ENCODE results near the gene ERG28. TPM values are rescaled to one million over a fixed set of nuclear protein-coding genes. Genes with fewer than 3 reads are reported as not detected.

ERG28 gene
- total and polyA plus RNA-seq, 2 donors (not counting 1 experiment from before 2014, with no cell fraction given) = 4.9 to 11.7 TPM

- no peak overlapping the region for H3K4me3 Mint-ChIP-seq
- Histone ChIP-seq H3K27me3 (replicated peaks in 1 of 4; ENCODE audit: control extremely low read depth in 1 of 4, control insufficient read depth in 3 of 4, insufficient read depth in 4 of 4, low read length in 3 of 4) (no peaks in the 10 kb centered on the region), H3K9ac (ENCODE audit: low read length) (no peak overlapping the region), H4K20me1 (ENCODE audit: control insufficient read depth, insufficient read depth, low read length, poor library complexity, severe bottlenecking) (no peaks in the 10 kb centered on the region), H3K36me3 (replicated peaks in 1 of 2; ENCODE audit: control extremely low read depth in 1 of 2, control insufficient read depth in 1 of 2, extremely low read depth in 1 of 2, insufficient read depth in 2 of 2, low read length in 1 of 2) (peaks cover 4 to 29% of the 10 kb centered on the region in 2 experiments), H3K4me3 (ENCODE audit: control extremely low read depth in 1 of 5, extremely low read depth in 1 of 5, insufficient read depth in 1 of 5, low read depth in 2 of 5, low read length in 4 of 5) (no peak overlapping the region), H3K79me2 (ENCODE audit: control insufficient read depth, insufficient read depth, low read length) (no peaks in the 10 kb centered on the region), H3K4me1 (ENCODE audit: control insufficient read depth in 2 of 2, insufficient read depth in 2 of 2, low read length in 2 of 2) (peaks cover 14 to 15% of the 10 kb centered on the region in 2 donors), H3K9me3 (ENCODE audit: control extremely low read depth in 1 of 3, control insufficient read depth in 2 of 3, insufficient read depth in 1 of 3, low read length in 2 of 3) (no peaks in the 10 kb centered on the region), H3K27ac (ENCODE audit: low read length in 2 of 2) (no peak overlapping the region), H3K4me2 (replicated peaks; ENCODE audit: low read depth, low read length, poor library complexity, severe bottlenecking) (no peak overlapping the region), H2AFZ (ENCODE audit: insufficient read depth, low read depth, low read length, poor library complexity, severe bottlenecking) (no peak overlapping the region)
- TF ChIP-seq EZH2 (IDR thresholded peaks at IDR 0.05; ENCODE audit: borderline replicate concordance, insufficient read depth, low read depth, low read length, poor library complexity, severe bottlenecking) = no peak
- TF ChIP-seq, protein P1, sequence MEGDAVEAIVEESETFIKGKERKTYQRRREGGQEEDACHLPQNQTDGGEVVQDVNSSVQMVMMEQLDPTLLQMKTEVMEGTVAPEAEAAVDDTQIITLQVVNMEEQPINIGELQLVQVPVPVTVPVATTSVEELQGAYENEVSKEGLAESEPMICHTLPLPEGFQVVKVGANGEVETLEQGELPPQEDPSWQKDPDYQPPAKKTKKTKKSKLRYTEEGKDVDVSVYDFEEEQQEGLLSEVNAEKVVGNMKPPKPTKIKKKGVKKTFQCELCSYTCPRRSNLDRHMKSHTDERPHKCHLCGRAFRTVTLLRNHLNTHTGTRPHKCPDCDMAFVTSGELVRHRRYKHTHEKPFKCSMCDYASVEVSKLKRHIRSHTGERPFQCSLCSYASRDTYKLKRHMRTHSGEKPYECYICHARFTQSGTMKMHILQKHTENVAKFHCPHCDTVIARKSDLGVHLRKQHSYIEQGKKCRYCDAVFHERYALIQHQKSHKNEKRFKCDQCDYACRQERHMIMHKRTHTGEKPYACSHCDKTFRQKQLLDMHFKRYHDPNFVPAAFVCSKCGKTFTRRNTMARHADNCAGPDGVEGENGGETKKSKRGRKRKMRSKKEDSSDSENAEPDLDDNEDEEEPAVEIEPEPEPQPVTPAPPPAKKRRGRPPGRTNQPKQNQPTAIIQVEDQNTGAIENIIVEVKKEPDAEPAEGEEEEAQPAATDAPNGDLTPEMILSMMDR (IDR thresholded peaks at IDR 0.05) = no peak
- ChIA-PET CTCF (interaction anchor here (1.4 to 13.9 kb wide), 2 partner anchors 10 to 83 kb away, joined by 4 to 447 read pairs; partner anchors contain the start of gene FLVCR2), POLR2A (no interaction called here)
- H3K27me3 Mint-ChIP-seq = no peaks in the 10 kb centered on the region
- no CpG with 5 or more reads among the region's 2 CpGs for WGBS (ENCODE audit: insufficient coverage)
- ATAC-seq (ENCODE audit: low read depth) (no peak), DNase-seq (no peak)
- intact Hi-C loops (cut with micrococcal nuclease) = no loop called here
- H3K9me3 Mint-ChIP-seq (ENCODE audit: insufficient read depth) = no peaks in the 10 kb centered on the region
- peak overlapping the region; percentile 6 for H3K27ac Mint-ChIP-seq
- H3K4me1 Mint-ChIP-seq = peaks cover 27% of the 10 kb centered on the region
Observed at GRCh38 chr14:75658957-75659356, 1.7 kb downstream of the ERG28 start.

DNA sequence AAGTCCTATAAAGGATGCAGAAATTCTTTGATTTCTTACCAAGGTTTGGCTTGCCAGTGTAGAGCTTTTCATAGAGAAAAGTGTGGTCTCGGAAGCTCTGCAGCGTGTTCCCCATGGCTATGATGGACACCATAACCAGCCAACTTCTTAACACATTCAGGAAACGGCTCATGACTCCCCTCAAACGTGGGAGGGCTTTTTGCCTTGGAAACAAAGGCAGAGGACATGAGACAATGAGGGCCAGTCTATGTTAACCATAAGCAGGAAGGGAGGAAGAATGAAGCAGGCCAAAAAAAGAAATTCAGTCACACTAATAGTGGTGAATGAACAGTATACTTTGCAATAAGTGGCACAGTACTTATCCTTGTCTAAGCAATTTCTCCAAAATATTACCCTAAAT, 3.3 kb downstream of the ERG28 start:
- peaks cover 23% of the 10 kb centered on the region for H3K4me1 Mint-ChIP-seq
- H3K27me3 Mint-ChIP-seq = no peaks in the 10 kb centered on the region
- no peak for ATAC-seq (ENCODE audit: low read depth)
- no peaks in the 10 kb centered on the region for H4K20me1 ChIP-seq (ENCODE audit: control insufficient read depth, insufficient read depth, low read length, poor library complexity, severe bottlenecking)
- no peaks in the 10 kb centered on the region for H3K27me3 ChIP-seq (replicated peaks in 1 of 4; ENCODE audit: control extremely low read depth in 1 of 4, control insufficient read depth in 3 of 4, insufficient read depth in 4 of 4, low read length in 3 of 4)
- ChIA-PET POLR2A (no interaction called here), CTCF (interaction anchor here (0.9 to 13.9 kb wide), 6 partner anchors 11 to 96 kb away, joined by 3 to 447 read pairs (median 4); partner anchors contain the start of gene FLVCR2)
- H3K27ac ChIP-seq (ENCODE audit: low read length in 2 of 2) = no peak overlapping the region
- no peak overlapping the region for H2AFZ ChIP-seq (ENCODE audit: insufficient read depth, low read depth, low read length, poor library complexity, severe bottlenecking)
- DNase-seq = no peak
- no peak overlapping the region for H3K4me2 ChIP-seq (replicated peaks; ENCODE audit: low read depth, low read length, poor library complexity, severe bottlenecking)
- peaks cover 14 to 15% of the 10 kb centered on the region in 2 donors for H3K4me1 ChIP-seq (ENCODE audit: control insufficient read depth in 2 of 2, insufficient read depth in 2 of 2, low read length in 2 of 2)
- no peaks in the 10 kb centered on the region for H3K79me2 ChIP-seq (ENCODE audit: control insufficient read depth, insufficient read depth, low read length)
- no peak overlapping the region for H3K4me3 Mint-ChIP-seq
- H3K9me3 Mint-ChIP-seq (ENCODE audit: insufficient read depth) = no peaks in the 10 kb centered on the region
- no peak overlapping the region for H3K4me3 ChIP-seq (ENCODE audit: control extremely low read depth in 1 of 5, extremely low read depth in 1 of 5, insufficient read depth in 1 of 5, low read depth in 2 of 5, low read length in 4 of 5)
- TF ChIP-seq, protein P1 (IDR thresholded peaks at IDR 0.05) = no peak
- no peak for TF ChIP-seq EZH2 (IDR thresholded peaks at IDR 0.05; ENCODE audit: borderline replicate concordance, insufficient read depth, low read depth, low read length, poor library complexity, severe bottlenecking)
- no peaks in the 10 kb centered on the region for H3K9me3 ChIP-seq (ENCODE audit: control extremely low read depth in 1 of 3, control insufficient read depth in 2 of 3, insufficient read depth in 1 of 3, low read length in 2 of 3)
- no peak overlapping the region for H3K9ac ChIP-seq (ENCODE audit: low read length)
- no peak overlapping the region for H3K27ac Mint-ChIP-seq
- intact Hi-C loops (cut with micrococcal nuclease) = no loop called here
- peaks cover 4 to 40% of the 10 kb centered on the region in 2 experiments for H3K36me3 ChIP-seq (replicated peaks in 1 of 2; ENCODE audit: control extremely low read depth in 1 of 2, control insufficient read depth in 1 of 2, extremely low read depth in 1 of 2, insufficient read depth in 2 of 2, low read length in 1 of 2)
- WGBS (ENCODE audit: insufficient coverage) = 100% methylated on average over 1 of the region's 4 CpGs
